Common myeloid progenitor, CD34-positive (primary cell): Measurements from ENCODE around the gene CYB5D1.

Source experiments
- CTCF ChIA-PET: fragments of 350-600 bp; sonication (Branson Sonifier 250); formaldehyde crosslinking; loops from one replicate; lab custom pipeline; 2021; ENCODE audit warnings: antibody characterized with exemption; lab: Charles Lee
- POLR2A ChIA-PET: fragments of 350-600 bp; sonication (Branson Sonifier 250); formaldehyde crosslinking; loops from one replicate; lab custom pipeline; 2021; ENCODE audit warnings: antibody characterized with exemption; lab: Charles Lee
- DNase-seq, 3 donors: peaks; one replicate each; pipeline versions ENCODE4 v3.0.0 to v3.0.0-alpha.2; 2013
- H3K27ac ChIP-seq, 2 experiments: 1 replicate in 1 of 2; 2 replicates in 1 of 2; pipeline ENCODE4 v1.7.0; 2013; ENCODE audit warnings: inconsistent platforms in 2 of 2, low read length in 2 of 2, mild to moderate bottlenecking in 2 of 2, low read depth in 1 of 2, moderate library complexity in 1 of 2; ENCODE audit not compliant: severe bottlenecking in 2 of 2, insufficient read depth in 1 of 2, poor library complexity in 1 of 2
- H3K27me3 ChIP-seq, 5 experiments: replicated peaks in 2 of 5; 1 replicate in 3 of 5; 2 replicates in 2 of 5; pipeline versions ENCODE4 v1.6.1 to v1.7.0; 2013; ENCODE audit warnings: low read length in 4 of 5, mild to moderate bottlenecking in 2 of 5, moderate library complexity in 2 of 5, inconsistent platforms in 1 of 5; ENCODE audit not compliant: insufficient read depth in 5 of 5, control insufficient read depth in 4 of 5
- H3K36me3 ChIP-seq, 4 experiments: 1 replicate in 2 of 4; 2 replicates in 2 of 4; pipeline versions ENCODE4 v1.6.1 to v1.7.0; 2013; ENCODE audit warnings: low read length in 3 of 4, control low read depth in 1 of 4, mild to moderate bottlenecking in 1 of 4; ENCODE audit not compliant: control insufficient read depth in 4 of 4, insufficient read depth in 4 of 4
- H3K4me1 ChIP-seq, 4 experiments: 1 replicate in 3 of 4; 2 replicates in 1 of 4; pipeline versions ENCODE4 v1.6.1 to v1.7.1; 2013; ENCODE audit warnings: low read length in 3 of 4, mild to moderate bottlenecking in 3 of 4, control low read depth in 1 of 4, inconsistent platforms in 1 of 4, moderate library complexity in 1 of 4; ENCODE audit not compliant: control insufficient read depth in 4 of 4, insufficient read depth in 4 of 4; ENCODE audit errors: control extremely low read depth in 1 of 4
- H3K4me3 ChIP-seq, 7 experiments: 1 replicate in 4 of 7; 2 replicates in 3 of 7; pipeline versions ENCODE4 v1.5.1 to v1.7.0; 2013; ENCODE audit warnings: mild to moderate bottlenecking in 7 of 7, low read length in 6 of 7, moderate library complexity in 6 of 7, inconsistent platforms in 2 of 7, low read depth in 2 of 7, control low read depth in 1 of 7; ENCODE audit not compliant: insufficient read depth in 4 of 7, control insufficient read depth in 1 of 7; ENCODE audit errors: extremely low read depth in 1 of 7
- H3K9me3 ChIP-seq, 5 experiments: 1 replicate in 4 of 5; 2 replicates in 1 of 5; pipeline versions ENCODE4 v1.6.1 to v1.7.1; 2013; ENCODE audit warnings: low read length in 4 of 5, mild to moderate bottlenecking in 2 of 5, inconsistent platforms in 1 of 5, low read depth in 1 of 5, moderate library complexity in 1 of 5; ENCODE audit not compliant: control insufficient read depth in 4 of 5, insufficient read depth in 2 of 5; ENCODE audit errors: control extremely low read depth in 1 of 5
- WGBS: methylation state at CpG from one replicate; pipeline ENCODE4 v1.1.5; 2013; ENCODE audit not compliant: insufficient coverage; 5-methylcytosine and 5-hydroxymethylcytosine counted together

CYB5D1 gene

GRCh38 chr17:7844292-7845154 lies 13.3 kb upstream of the CYB5D1 start:
- 0% methylated on average over 51 of the region's 71 CpGs for WGBS
- Histone ChIP-seq H3K4me3 (peak overlapping the region; percentile 59 to 90 (median 78)), H3K36me3 (peaks cover 5 to 52% (median 31%) of the 10 kb centered on the region in 4 experiments), H3K27ac (peak overlapping the region; percentile 94 to 96), H3K4me1 (peaks cover 11 to 55% (median 53%) of the 10 kb centered on the region in 4 experiments), H3K9me3 (no peaks in the 10 kb centered on the region), H3K27me3 (no peaks in the 10 kb centered on the region)
- ChIA-PET CTCF (interaction anchor here (0.8 to 2.8 kb wide), 14 partner anchors 8 to 28 kb away, joined by 3 to 27 read pairs (median 4); partner anchors contain the start of genes CYB5D1, KDM6B and NAA38), POLR2A (interaction anchor here (0.5 to 4.1 kb wide), 8 partner anchors 9 to 166 kb away, joined by 3 to 37 read pairs (median 4); partner anchors contain the start of genes KDM6B and NAA38)
- DNase-seq = peak; percentile 88 to 91 (median 90)

- CTCF ChIA-PET = interaction anchor here (0.8 to 2.8 kb wide), 10 partner anchors 9 to 29 kb away, joined by 3 to 27 read pairs (median 4); partner anchors contain the start of genes KDM6B and NAA38
- no peaks in the 10 kb centered on the region for H3K27me3 ChIP-seq
- peaks cover 7 to 46% (median 44%) of the 10 kb centered on the region in 4 experiments for H3K4me1 ChIP-seq
- peak overlapping the region in 5 of 7 experiments; percentile 73 to 90 (median 80) for H3K4me3 ChIP-seq
- 94% methylated on average over 12 of the region's 15 CpGs for WGBS
- DNase-seq = no peak
- H3K9me3 ChIP-seq = no peaks in the 10 kb centered on the region
- peaks cover 7 to 55% (median 35%) of the 10 kb centered on the region in 4 experiments for H3K36me3 ChIP-seq
- POLR2A ChIA-PET = interaction anchor here (1.0 to 4.1 kb wide), 6 partner anchors 8 to 24 kb away, joined by 3 to 37 read pairs (median 6); partner anchors contain the start of genes KDM6B and NAA38
- H3K27ac ChIP-seq = peak overlapping the region; percentile 94 to 96
Measured at GRCh38 chr17:7845359-7846062, 12.3 kb upstream of the CYB5D1 start.

DNA sequence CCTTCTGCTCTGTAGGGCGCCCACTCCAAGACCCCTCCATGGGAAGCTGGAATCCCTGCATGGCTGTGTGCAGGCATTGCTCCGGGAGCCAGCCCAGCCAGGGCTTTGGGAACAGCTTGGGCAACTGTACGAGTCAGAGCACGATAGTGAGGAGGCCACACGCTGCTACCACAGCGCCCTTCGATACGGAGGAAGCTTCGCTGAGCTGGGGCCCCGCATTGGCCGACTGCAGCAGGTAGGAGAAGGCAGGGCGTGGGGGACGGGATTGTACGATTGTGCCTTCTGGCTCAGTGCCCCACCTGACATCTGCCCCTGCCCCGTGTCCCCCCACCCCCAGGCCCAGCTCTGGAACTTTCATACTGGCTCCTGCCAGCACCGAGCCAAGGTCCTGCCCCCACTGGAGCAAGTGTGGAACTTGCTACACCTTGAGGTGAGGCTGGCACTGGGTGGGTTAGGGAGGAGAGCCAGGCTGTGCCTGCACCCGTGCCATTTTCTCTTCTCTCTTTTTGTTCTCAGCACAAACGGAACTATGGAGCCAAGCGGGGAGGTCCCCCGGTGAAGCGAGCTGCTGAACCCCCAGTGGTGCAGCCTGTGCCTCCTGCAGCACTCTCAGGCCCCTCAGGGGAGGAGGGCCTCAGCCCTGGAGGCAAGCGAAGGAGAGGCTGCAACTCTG lies 11.6 kb upstream of the CYB5D1 start:
- WGBS = 98% methylated on average over 16 of the region's 22 CpGs
- no peak overlapping the region for H3K27ac ChIP-seq

DNA sequence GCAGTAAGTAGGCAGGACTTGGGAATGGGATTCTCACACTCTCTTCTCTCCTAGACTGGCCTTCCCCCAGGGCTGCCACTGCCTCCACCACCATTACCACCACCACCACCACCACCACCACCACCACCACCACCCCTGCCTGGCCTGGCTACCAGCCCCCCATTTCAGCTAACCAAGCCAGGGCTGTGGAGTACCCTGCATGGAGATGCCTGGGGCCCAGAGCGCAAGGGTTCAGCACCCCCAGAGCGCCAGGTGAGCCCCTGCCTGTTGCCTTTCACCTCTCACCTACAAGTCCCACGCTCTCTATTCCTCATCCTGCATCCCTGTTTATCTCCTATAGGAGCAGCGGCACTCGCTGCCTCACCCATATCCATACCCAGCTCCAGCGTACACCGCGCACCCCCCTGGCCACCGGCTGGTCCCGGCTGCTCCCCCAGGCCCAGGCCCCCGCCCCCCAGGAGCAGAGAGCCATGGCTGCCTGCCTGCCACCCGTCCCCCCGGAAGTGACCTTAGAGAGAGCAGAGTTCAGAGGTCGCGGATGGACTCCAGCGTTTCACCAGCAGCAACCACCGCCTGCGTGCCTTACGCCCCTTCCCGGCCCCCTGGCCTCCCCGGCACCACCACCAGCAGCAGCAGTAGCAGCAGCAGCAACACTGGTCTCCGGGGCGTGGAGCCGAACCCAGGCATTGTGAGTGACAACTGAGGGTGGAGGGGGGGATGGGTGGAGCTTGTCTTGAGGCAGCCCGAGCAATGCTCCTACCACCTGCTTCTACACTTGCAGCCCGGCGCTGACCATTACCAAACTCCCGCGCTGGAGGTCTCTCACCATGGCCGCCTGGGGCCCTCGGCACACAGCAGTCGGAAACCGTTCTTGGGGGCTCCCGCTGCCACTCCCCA lies 10.8 kb upstream of the CYB5D1 start:
- H3K27me3 ChIP-seq = no peaks in the 10 kb centered on the region
- no peaks in the 10 kb centered on the region for H3K9me3 ChIP-seq
- no peak overlapping the region for H3K4me3 ChIP-seq
- DNase-seq = no peak
- CTCF ChIA-PET = interaction anchor here (1.0 to 2.8 kb wide), 2 partner anchors 10 to 13 kb away, joined by 3 to 27 read pairs; partner anchors contain the start of genes CYB5D1, KDM6B and NAA38
- WGBS = 99% methylated on average over 14 of the region's 34 CpGs
- H3K36me3 ChIP-seq = peaks cover 8 to 62% (median 37%) of the 10 kb centered on the region in 4 experiments
- H3K27ac ChIP-seq = no peak overlapping the region
- peaks cover 0 to 41% (median 37%) of the 10 kb centered on the region in 4 experiments for H3K4me1 ChIP-seq
- POLR2A ChIA-PET = interaction anchor here (5.0 kb wide), 1 partner anchor 12 kb away, joined by 28 read pairs; the partner anchor contains the start of gene KDM6B

More for the DNA sequence above, 11.6 kb upstream of the CYB5D1 start:
- DNase-seq = no peak
- H3K4me1 ChIP-seq = peaks cover under 1 to 40% (median 38%) of the 10 kb centered on the region in 4 experiments
- ChIA-PET CTCF (interaction anchor here (1.0 to 2.8 kb wide), 2 partner anchors 11 to 12 kb away, joined by 3 to 27 read pairs; partner anchors contain the start of genes CYB5D1, KDM6B and NAA38), POLR2A (interaction anchor here (4.1 kb wide), 1 partner anchor 11 kb away, joined by 37 read pairs; no protein-coding TSS in a partner anchor)
- no peaks in the 10 kb centered on the region for H3K9me3 ChIP-seq
- no peaks in the 10 kb centered on the region for H3K27me3 ChIP-seq
- H3K36me3 ChIP-seq = peaks cover 8 to 56% (median 35%) of the 10 kb centered on the region in 4 experiments
- H3K4me3 ChIP-seq = no peak overlapping the region

GRCh38 chr17:7848131-7848579 lies 9.6 kb upstream of the CYB5D1 start:
- ChIA-PET CTCF (no interaction called here), POLR2A (interaction anchor here (5.0 kb wide), 1 partner anchor 13 kb away, joined by 28 read pairs; the partner anchor contains the start of gene KDM6B)
- DNase-seq = no peak
- Histone ChIP-seq H3K36me3 (peaks cover 8 to 73% (median 45%) of the 10 kb centered on the region in 4 experiments), H3K9me3 (no peaks in the 10 kb centered on the region), H3K4me1 (peaks cover 0 to 36% (median 28%) of the 10 kb centered on the region in 4 experiments), H3K27me3 (no peaks in the 10 kb centered on the region), H3K27ac (no peak overlapping the region), H3K4me3 (no peak overlapping the region)
- 91% methylated on average over 7 of the region's 20 CpGs for WGBS
